HG02571 (cell line): ENCODE measurements around the gene PCSK6.
"Not testable (repeated sequence)": the region's sequence is repeated elsewhere in the genome, so short reads cannot be mapped to it uniquely, and the experiment has no call there.

Source experiments
- ATAC-seq: cut with Tn5 transposase; IDR thresholded peaks from one replicate; pipeline ENCODE4 v1.9.1; 2021; ENCODE audit warnings: mild to moderate bottlenecking, moderate library complexity; ENCODE audit not compliant: unreplicated experiment

The PCSK6 gene

GRCh38 chr15:101362986-101363566 lies 126.4 kb downstream of the PCSK6 start:
- no peak for ATAC-seq

- ATAC-seq = no peak
Observed at GRCh38 chr15:101362359-101362758, 127.1 kb downstream of the PCSK6 start.

- no peak for ATAC-seq
Observed at GRCh38 chr15:101361418-101361817, 128.1 kb downstream of the PCSK6 start.

- ATAC-seq = no peak
Observed at GRCh38 chr15:101359365-101359947, 130.1 kb downstream of the PCSK6 start.

GRCh38 chr15:101358895-101359294 lies 130.6 kb downstream of the PCSK6 start:
- no peak for ATAC-seq

- ATAC-seq = no peak
Observed at GRCh38 chr15:101357885-101358284, 131.6 kb downstream of the PCSK6 start.

- ATAC-seq = no peak
Observed at GRCh38 chr15:101357333-101357732, 132.2 kb downstream of the PCSK6 start.

GRCh38 chr15:101356512-101357172 lies 132.9 kb downstream of the PCSK6 start:
- not testable (repeated sequence) for ATAC-seq

- no peak for ATAC-seq
Observed at GRCh38 chr15:101355678-101356464, 133.6 kb downstream of the PCSK6 start.

- no peak for ATAC-seq
Observed at GRCh38 chr15:101354891-101355623, 134.4 kb downstream of the PCSK6 start.

GRCh38 chr15:101353240-101353639 lies 136.3 kb downstream of the PCSK6 start:
- no peak for ATAC-seq

GRCh38 chr15:101351736-101352135 lies 137.8 kb downstream of the PCSK6 start:
- no peak for ATAC-seq

GRCh38 chr15:101349047-101349951 lies 140.2 kb downstream of the PCSK6 start:
- no peak for ATAC-seq

GRCh38 chr15:101348643-101349042 lies 140.9 kb downstream of the PCSK6 start:
- no peak for ATAC-seq

GRCh38 chr15:101348015-101348414 lies 141.5 kb downstream of the PCSK6 start:
- ATAC-seq = no peak

- ATAC-seq = no peak
Observed at GRCh38 chr15:101347454-101347853, 142.1 kb downstream of the PCSK6 start.

- no peak for ATAC-seq
Observed at GRCh38 chr15:101346928-101347327, 142.6 kb downstream of the PCSK6 start.

- no peak for ATAC-seq
Observed at GRCh38 chr15:101342056-101342455, 147.5 kb downstream of the PCSK6 start.

- ATAC-seq = no peak
Observed at GRCh38 chr15:101338502-101339057, 150.9 kb downstream of the PCSK6 start.

- no peak for ATAC-seq
Observed at GRCh38 chr15:101337976-101338375, 151.5 kb downstream of the PCSK6 start.
